DMS153 (cell line): ENCODE measurements around the gene MPEG1.
A peak's percentile ranks its signal among the peaks of the same experiment; 100 is the strongest.

Experiments used
- DNase-seq: peaks from one replicate; lab custom pipeline; 2025; lab: John Stamatoyannopoulos, UW

MPEG1 gene

GRCh38 chr11:59187035-59187434, 25.7 kb downstream of the MPEG1 start:
- no peak for DNase-seq

GRCh38 chr11:59186130-59186594, 26.6 kb downstream of the MPEG1 start:
- no peak for DNase-seq

GRCh38 chr11:59185386-59185945, 27.3 kb downstream of the MPEG1 start:
- no peak for DNase-seq

GRCh38 chr11:59184691-59185339, 27.9 kb downstream of the MPEG1 start:
- no peak for DNase-seq

GRCh38 chr11:59183771-59184170, 29.0 kb downstream of the MPEG1 start:
- no peak for DNase-seq

- no peak for DNase-seq
Observed at GRCh38 chr11:59182457-59183151, 30.1 kb downstream of the MPEG1 start.

- no peak for DNase-seq
Observed at GRCh38 chr11:59181746-59182456, 30.8 kb downstream of the MPEG1 start.

GRCh38 chr11:59180907-59181306, 31.8 kb downstream of the MPEG1 start:
- DNase-seq: no peak

GRCh38 chr11:59180168-59180776, 32.5 kb downstream of the MPEG1 start:
- no peak for DNase-seq

GRCh38 chr11:59179121-59179520, 33.6 kb downstream of the MPEG1 start:
- no peak for DNase-seq

- DNase-seq: no peak
Observed at GRCh38 chr11:59178402-59178801, 34.3 kb downstream of the MPEG1 start.

GRCh38 chr11:59176330-59176729, 36.4 kb downstream of the MPEG1 start:
- no peak for DNase-seq

- DNase-seq: no peak
Observed at GRCh38 chr11:59175091-59175501, 37.6 kb downstream of the MPEG1 start.

GRCh38 chr11:59174664-59175033, 38.1 kb downstream of the MPEG1 start:
- no peak for DNase-seq

GRCh38 chr11:59173964-59174663, 38.6 kb downstream of the MPEG1 start:
- DNase-seq: no peak

- no peak for DNase-seq
Observed at GRCh38 chr11:59173080-59173963, 39.4 kb downstream of the MPEG1 start.

- DNase-seq: no peak
Observed at GRCh38 chr11:59172345-59173079, 40.2 kb downstream of the MPEG1 start.

GRCh38 chr11:59171508-59172322, 41.0 kb downstream of the MPEG1 start, which contains the start of gene DTX4:
DTX4 (plus strand) TSS chr11:59172132; CDS start chr11:59172596, 464 bp downstream.
- DNase-seq: peak; percentile 72

GRCh38 chr11:59164028-59164427, 48.7 kb downstream of the MPEG1 start:
- DNase-seq: no peak
